Temporal lobe (tissue), 2 donors: ENCODE data around the gene AKR7A3. TPM values are rescaled to one million over a fixed set of nuclear protein-coding genes. Genes with fewer than 3 reads are reported as not detected.

Source experiments
- small RNA-seq: library from RNA; depleted of rRNA; stranded (forward); fragments of <200 nt; gene quantifications from one replicate; pipeline ENCODE3, GENCODE V24; 2014; ENCODE audit warnings: low replicate concordance
- total RNA-seq: library from RNA; depleted of rRNA; stranded (reverse); fragments of >200 nt; gene quantifications from one replicate; pipeline ENCODE4 v1.2.3, GENCODE V29; 2014

AKR7A3 gene
- total RNA-seq, 1 donor from 2014 or later: 1.7 TPM

Small RNA genes lying within 50 kb of the gene (small RNA-seq; reads per million reads assigned to genes)
- not detected for gene RNU6-1099P

Other genes with a start within 250 kb of the AKR7A3 start
- 90.5 TPM for gene UBR4, start 78.5 kb downstream of the AKR7A3 start, total RNA-seq
- 65.6 TPM for gene EMC1, start 37.2 kb downstream of the AKR7A3 start, total RNA-seq
- gene MRTO4, start 37.0 kb downstream of the AKR7A3 start, total RNA-seq: 24.8 TPM
- 20.7 TPM for gene AKR7A2, start 23.4 kb upstream of the AKR7A3 start, total RNA-seq
- gene SLC66A1, start 23.6 kb upstream of the AKR7A3 start, total RNA-seq: 11.6 TPM
- 40.3 TPM for gene CAPZB, start 196.8 kb upstream of the AKR7A3 start, total RNA-seq